Caki2 (cell line): ENCODE data around the gene RSAD2. TPM values are rescaled to one million over a fixed set of nuclear protein-coding genes. Genes with fewer than 3 reads are reported as not detected.

Experiments used
- DNase-seq: peaks from one replicate; pipeline ENCODE4 v3.0.0-alpha.2; 2015; ENCODE audit warnings: low read depth
- in situ Hi-C: cut with HindIII; loops from 2 replicates; pipeline ENCODE4 v1.10.0; 2016; ENCODE audit warnings: low sequenced_read_pairs, low pct_unique_long_range_greater_than_20kb, mixed read lengths
- total RNA-seq: library from RNA; depleted of rRNA; stranded (reverse); fragments of >200 nt; shearing (Covaris generic); gene quantifications from 2 replicates; pipeline ENCODE4 v1.2.3, GENCODE V29; 2014; ENCODE audit warnings: low replicate concordance; rRNA removed

RSAD2 gene
- total RNA-seq: 0.75 and 7.7 TPM in 2 replicates

GRCh38 chr2:6877402-6878304 is at the start of gene RSAD2:
Gene RSAD2, plus strand, starts transcription at chr2:6877777. Its CDS starts 24 bp downstream, at chr2:6877801.
- in situ Hi-C loops: no loop called here
- peak; percentile 49 for DNase-seq

GRCh38 chr2:6828299-6828584 is 49.3 kb upstream of the RSAD2 start:
- DNase-seq: no peak
- in situ Hi-C loops: no loop called here

DNA sequence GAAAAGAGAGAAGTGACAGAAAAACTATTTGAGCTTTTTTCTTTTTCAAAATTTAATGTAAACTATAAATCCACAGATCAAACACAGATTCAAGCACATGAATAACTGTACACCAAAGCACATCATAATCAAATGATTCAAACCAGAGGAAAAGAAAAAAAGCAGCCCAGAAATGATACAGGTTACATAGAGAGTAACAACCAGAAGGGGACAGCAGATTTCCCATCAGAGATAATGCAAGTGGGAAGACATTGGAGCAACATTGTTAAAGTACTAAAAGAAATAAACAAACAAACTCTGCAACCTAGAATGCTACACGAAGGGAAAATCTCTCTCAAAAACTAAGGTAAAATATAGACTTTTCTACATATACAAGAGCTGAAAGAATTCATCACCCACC is 46.3 kb upstream of the RSAD2 start:
- no peak for DNase-seq
- in situ Hi-C loops: no loop called here

GRCh38 chr2:6832596-6833299 is 44.8 kb upstream of the RSAD2 start:
- no peak for DNase-seq
- in situ Hi-C loops: no loop called here

- DNase-seq: peak; percentile 3
- in situ Hi-C loops: no loop called here
Measured at GRCh38 chr2:6833300-6833604, 44.3 kb upstream of the RSAD2 start.

GRCh38 chr2:6834163-6834562 is 43.4 kb upstream of the RSAD2 start:
- in situ Hi-C loops: no loop called here
- no peak for DNase-seq

DNA sequence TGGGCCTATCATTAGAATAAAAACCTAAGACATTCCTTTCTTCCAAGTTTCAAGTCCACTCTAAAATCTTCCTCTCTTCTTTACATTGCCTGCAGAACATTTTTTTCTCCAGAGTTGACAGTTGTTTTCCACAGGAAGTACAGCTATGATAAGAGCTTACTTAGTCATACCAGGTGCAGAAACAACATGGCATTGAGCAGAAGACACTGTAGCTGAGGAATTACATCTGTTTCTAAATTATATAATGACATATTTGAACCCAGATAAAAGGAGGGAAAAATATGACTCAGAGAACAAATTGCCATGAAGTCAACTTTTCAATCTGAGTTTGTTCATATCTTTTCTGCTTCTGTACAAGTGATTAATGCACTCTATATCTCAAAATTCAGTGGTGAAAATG is 42.1 kb upstream of the RSAD2 start:
- no peak for DNase-seq
- in situ Hi-C loops: no loop called here

- in situ Hi-C loops: no loop called here
- DNase-seq: no peak
Measured at GRCh38 chr2:6838673-6839319, 38.8 kb upstream of the RSAD2 start.

DNA sequence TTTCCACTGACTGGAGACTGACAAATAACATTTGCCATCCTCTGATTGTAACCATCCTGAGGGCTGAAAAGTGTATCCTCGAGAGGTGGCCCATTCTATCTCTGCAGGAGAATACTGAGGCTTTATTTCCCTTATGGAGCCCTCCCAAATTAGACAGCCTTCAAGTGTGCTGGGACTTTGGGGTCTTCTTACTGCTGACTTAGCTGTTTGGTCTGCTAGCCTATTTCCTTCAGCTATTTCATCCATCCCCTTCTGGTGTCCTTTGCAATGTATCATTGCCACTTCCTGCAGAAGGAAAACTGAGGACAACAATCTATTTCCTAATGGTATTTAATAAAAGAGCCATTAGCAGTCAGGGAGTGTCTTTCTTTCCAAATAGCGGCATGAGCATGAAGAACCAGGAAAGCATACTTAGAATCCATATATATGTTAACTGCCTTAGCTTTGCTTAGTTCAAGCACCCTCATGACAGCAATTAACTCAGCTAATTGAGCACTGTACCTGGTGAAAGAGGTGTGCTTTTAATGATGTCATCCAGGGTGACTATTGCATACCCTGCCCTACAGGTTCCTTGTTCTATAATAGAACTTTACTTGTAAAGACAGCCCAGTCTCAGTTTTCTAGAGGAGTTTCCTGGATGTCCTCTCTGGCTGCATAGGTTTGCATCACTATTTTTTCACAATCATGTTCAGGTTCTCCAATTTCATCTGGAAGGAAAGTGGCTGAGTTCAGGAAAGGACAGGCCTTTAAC is 35.9 kb upstream of the RSAD2 start:
- no peak for DNase-seq
- in situ Hi-C loops: no loop called here

- peak; percentile 39 for DNase-seq
- in situ Hi-C loops: no loop called here
Measured at GRCh38 chr2:6845312-6845711, 32.3 kb upstream of the RSAD2 start.

DNA sequence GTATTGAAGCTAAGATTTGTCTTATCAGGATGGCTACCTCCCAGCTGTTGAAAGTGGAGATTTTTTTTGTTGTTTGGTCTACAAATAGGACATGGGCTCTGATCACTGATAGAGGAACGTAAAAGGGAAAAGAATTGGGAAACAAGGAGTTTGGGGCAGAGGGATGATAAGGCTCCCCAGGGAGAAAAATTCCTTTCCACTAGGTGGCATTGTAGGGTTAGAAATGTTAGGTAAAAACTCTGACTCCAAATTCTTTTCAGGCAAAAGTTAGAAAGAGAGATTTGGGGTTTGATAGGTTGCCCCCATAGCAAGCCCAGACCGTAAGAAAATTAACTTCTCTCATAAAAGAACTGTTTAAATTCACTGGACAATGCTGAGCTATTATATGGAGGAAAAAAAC is 31.7 kb upstream of the RSAD2 start:
- peak; percentile 2 for DNase-seq

DNA sequence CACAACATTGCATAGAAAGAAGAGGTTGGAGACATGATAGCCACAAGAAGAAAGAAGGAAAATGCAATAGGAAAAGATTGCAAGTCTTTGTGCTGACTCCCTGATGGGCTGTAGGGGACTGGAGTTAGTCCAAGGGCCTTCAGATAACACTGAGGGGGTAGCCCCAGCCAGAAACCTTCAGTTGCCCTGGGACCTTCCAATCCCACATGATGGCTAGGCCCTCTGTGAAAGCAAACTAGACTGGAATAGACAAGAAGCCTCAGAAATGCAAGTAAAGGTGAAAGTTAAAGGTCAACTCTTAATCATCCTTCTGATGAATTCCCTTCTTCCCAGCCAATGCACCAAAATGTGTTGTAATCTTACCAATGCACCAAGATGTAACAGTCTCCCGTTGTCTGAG is 31.0 kb upstream of the RSAD2 start:
- in situ Hi-C loops: no loop called here
- DNase-seq: no peak

More for the DNA sequence above, 31.7 kb upstream of the RSAD2 start:
- in situ Hi-C loops: no loop called here

DNA sequence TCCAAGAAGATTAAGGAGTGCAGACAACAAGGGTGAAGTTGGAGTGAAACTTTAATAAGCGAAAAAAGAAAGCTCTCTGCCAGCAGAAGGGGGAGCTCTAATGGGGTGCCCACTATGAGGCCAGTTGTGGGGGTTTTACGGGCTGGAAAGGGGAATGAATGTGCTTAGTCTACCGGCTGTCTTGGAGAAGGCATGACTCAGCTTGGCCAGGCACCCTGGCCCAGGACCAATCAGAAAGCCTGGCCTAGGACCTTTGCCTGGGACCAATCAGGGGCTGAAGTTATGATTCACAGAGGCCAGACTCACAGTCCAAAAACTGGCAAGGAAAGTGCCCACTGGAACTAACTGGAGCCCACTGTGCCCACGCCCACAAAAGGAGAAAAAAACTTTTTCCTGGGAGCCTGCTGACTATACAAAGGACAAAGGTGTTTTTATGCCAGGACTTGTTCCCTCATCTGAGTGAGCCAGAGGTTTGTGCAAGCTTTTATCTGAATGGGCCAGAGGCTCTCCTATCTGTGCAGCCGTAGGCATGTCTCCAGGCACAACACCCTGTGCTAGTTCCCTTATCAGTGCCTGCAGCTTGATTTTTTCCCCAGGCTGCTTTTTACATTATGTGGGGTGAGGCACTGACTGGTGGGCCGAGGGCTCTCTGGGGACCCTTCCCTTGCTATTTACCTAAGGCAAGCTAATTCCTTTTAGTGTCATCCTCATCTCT is 30.5 kb upstream of the RSAD2 start:
- in situ Hi-C loops: no loop called here
- DNase-seq: peak; percentile 3

DNA sequence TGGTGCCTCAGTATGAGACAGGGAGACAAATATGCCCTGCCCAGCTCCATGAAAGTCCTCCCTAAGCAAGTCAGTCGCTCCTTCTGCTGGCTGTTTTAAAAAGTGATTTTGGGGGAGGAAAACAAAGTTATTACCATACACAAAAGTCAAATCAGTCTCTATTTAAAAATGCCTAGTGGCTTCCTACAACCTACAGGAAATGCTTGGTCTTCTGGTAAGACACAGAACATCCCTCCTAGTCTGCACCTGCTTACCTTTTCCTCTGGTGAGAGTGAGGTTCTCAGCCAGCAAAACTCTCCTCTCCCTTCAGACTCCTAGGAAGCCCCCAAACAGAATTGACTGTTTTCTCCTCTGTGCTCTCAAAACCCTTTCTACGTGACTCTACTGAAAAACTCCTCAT is 25.4 kb upstream of the RSAD2 start:
- DNase-seq: no peak
- in situ Hi-C loops: no loop called here

DNA sequence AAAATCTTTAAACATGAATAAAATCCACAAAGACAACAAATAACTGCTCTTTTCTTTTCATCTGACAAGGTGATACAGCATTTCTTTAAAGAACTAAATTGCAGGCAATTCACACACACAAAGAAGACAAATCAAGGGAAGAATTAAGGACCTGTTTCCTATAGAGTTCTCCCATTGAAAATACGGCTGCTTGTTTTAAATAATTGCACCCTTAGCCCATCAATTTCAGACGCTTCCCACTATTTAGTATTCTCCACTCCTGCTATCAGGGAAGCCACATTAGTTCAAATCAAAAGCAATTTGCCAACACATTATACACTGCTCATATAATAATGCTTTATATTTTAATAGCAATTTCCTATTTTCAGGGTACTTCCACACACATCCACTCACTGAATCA is 23.2 kb upstream of the RSAD2 start:
- in situ Hi-C loops: no loop called here
- no peak for DNase-seq

- DNase-seq: no peak
- in situ Hi-C loops: no loop called here
Measured at GRCh38 chr2:6855860-6856547, 21.6 kb upstream of the RSAD2 start.

DNA sequence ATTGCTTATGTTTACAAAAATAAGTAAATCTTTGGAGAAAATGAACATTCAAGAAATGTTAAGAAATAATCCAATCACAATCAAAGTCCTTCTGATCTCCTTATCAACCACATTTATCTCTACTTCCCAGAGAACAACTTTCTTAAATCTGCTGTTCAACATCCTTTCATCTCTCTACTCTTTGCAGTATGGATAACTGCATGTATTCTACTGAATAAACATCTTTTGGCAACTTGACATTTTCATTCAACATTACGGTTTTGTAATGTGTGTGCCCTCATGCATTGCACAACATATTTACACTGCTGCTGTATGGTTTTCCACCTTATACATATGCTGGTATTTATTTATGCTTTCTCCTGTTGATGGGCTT is 21.0 kb upstream of the RSAD2 start:
- no peak for DNase-seq
- in situ Hi-C loops: no loop called here
